ENCODE measurements around the gene LETMD1. TPM values are rescaled to one million over a fixed set of nuclear protein-coding genes. Genes with fewer than 3 reads are reported as not detected.
A peak's percentile ranks its signal among the peaks of the same experiment; 100 is the strongest.

LETMD1 gene
- total and polyA plus RNA-seq, 9 of the 15 experiments (the other 6 are each of a cell fraction or from before 2014, with no cell fraction given) = 58.7 to 163 (median 75.4) TPM

DNA sequence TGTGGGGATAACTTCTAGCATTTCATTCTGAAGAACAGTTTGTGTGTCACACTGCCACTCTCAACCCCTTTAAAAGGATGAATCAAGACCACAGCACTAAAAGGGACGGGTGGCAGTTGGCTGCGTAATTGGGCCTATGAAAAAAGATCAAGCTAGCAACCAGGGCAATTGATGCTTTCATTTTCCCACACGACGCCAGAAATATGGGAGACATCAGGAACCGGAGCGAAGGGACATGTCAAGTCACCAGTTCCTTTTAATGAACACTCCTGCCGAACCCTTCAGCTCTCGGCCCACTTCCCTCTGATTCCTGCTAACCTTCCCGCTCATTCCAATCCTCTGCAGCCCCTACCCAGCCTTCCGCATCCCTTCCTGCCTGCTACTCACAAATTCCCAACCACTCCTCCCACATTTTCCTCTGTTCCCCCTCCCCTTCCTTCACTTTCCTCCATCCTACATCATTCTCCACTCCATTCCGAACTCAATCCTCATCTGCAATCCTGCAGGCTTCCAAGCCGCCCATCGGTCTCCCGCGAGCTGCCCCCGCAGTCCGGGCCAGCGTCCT is 34.5 kb downstream of the LETMD1 start (continued):
- TF ChIP-seq, protein P1, sequence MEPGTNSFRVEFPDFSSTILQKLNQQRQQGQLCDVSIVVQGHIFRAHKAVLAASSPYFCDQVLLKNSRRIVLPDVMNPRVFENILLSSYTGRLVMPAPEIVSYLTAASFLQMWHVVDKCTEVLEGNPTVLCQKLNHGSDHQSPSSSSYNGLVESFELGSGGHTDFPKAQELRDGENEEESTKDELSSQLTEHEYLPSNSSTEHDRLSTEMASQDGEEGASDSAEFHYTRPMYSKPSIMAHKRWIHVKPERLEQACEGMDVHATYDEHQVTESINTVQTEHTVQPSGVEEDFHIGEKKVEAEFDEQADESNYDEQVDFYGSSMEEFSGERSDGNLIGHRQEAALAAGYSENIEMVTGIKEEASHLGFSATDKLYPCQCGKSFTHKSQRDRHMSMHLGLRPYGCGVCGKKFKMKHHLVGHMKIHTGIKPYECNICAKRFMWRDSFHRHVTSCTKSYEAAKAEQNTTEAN (CRISPR knock-in tag; IDR thresholded peaks at IDR 0.05) = no peak
- TF ChIP-seq ZKSCAN1 (IDR thresholded peaks at IDR 0.05; ENCODE audit: low read depth, low read length) (no peak), ZZZ3 (IDR thresholded peaks at IDR 0.05) (no peak), HDGF (IDR thresholded peaks at IDR 0.05) (0 out of 2 replicates have a peak, but pooled peaks have one; percentile 67), SPI1 (IDR thresholded peaks at IDR 0.05; ENCODE audit: borderline replicate concordance, low read depth, low read length) (no peak), YY1 (IDR thresholded peaks at IDR 0.05; ENCODE audit: borderline replicate concordance in 1 of 3, control insufficient read depth in 1 of 3, extremely low read depth in 1 of 3, insufficient read depth in 3 of 3, insufficient read length in 1 of 3, insufficient replicate concordance in 2 of 3, low read depth in 1 of 3, low read length in 2 of 3) (no peak), ZEB2 (IDR thresholded peaks at IDR 0.05) (no peak), KAT7 (CRISPR knock-in tag; IDR thresholded peaks at IDR 0.05; ENCODE audit: borderline replicate concordance) (no peak), CREBBP (IDR thresholded peaks at IDR 0.05; ENCODE audit: low read depth, low read length) (no peak), MECOM (CRISPR knock-in tag; IDR thresholded peaks at IDR 0.05) (no peak), SMARCE1 (IDR thresholded peaks at IDR 0.05) (peak; percentile 71), NCOA1 (IDR thresholded peaks at IDR 0.05; ENCODE audit: low read depth) (no peak)
- TF ChIP-seq, protein P2, sequence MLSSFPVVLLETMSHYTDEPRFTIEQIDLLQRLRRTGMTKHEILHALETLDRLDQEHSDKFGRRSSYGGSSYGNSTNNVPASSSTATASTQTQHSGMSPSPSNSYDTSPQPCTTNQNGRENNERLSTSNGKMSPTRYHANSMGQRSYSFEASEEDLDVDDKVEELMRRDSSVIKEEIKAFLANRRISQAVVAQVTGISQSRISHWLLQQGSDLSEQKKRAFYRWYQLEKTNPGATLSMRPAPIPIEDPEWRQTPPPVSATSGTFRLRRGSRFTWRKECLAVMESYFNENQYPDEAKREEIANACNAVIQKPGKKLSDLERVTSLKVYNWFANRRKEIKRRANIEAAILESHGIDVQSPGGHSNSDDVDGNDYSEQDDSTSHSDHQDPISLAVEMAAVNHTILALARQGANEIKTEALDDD (IDR thresholded peaks at IDR 0.05) = no peak
- TF ChIP-seq, protein P3, sequence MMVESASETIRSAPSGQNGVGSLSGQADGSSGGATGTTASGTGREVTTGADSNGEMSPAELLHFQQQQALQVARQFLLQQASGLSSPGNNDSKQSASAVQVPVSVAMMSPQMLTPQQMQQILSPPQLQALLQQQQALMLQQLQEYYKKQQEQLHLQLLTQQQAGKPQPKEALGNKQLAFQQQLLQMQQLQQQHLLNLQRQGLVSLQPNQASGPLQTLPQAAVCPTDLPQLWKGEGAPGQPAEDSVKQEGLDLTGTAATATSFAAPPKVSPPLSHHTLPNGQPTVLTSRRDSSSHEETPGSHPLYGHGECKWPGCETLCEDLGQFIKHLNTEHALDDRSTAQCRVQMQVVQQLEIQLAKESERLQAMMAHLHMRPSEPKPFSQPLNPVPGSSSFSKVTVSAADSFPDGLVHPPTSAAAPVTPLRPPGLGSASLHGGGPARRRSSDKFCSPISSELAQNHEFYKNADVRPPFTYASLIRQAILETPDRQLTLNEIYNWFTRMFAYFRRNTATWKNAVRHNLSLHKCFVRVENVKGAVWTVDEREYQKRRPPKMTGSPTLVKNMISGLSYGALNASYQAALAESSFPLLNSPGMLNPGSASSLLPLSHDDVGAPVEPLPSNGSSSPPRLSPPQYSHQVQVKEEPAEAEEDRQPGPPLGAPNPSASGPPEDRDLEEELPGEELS (CRISPR knock-in tag; IDR thresholded peaks at IDR 0.05; ENCODE audit: borderline replicate concordance) = no peak
- TF ChIP-seq, protein P4, sequence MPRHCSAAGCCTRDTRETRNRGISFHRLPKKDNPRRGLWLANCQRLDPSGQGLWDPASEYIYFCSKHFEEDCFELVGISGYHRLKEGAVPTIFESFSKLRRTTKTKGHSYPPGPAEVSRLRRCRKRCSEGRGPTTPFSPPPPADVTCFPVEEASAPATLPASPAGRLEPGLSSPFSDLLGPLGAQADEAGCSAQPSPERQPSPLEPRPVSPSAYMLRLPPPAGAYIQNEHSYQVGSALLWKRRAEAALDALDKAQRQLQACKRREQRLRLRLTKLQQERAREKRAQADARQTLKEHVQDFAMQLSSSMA (CRISPR knock-in tag; IDR thresholded peaks at IDR 0.05) = no peak
- TF ChIP-seq, protein P5, sequence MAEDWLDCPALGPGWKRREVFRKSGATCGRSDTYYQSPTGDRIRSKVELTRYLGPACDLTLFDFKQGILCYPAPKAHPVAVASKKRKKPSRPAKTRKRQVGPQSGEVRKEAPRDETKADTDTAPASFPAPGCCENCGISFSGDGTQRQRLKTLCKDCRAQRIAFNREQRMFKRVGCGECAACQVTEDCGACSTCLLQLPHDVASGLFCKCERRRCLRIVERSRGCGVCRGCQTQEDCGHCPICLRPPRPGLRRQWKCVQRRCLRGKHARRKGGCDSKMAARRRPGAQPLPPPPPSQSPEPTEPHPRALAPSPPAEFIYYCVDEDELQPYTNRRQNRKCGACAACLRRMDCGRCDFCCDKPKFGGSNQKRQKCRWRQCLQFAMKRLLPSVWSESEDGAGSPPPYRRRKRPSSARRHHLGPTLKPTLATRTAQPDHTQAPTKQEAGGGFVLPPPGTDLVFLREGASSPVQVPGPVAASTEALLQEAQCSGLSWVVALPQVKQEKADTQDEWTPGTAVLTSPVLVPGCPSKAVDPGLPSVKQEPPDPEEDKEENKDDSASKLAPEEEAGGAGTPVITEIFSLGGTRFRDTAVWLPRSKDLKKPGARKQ (CRISPR knock-in tag; IDR thresholded peaks at IDR 0.05) = no peak
- TF ChIP-seq, protein P6, sequence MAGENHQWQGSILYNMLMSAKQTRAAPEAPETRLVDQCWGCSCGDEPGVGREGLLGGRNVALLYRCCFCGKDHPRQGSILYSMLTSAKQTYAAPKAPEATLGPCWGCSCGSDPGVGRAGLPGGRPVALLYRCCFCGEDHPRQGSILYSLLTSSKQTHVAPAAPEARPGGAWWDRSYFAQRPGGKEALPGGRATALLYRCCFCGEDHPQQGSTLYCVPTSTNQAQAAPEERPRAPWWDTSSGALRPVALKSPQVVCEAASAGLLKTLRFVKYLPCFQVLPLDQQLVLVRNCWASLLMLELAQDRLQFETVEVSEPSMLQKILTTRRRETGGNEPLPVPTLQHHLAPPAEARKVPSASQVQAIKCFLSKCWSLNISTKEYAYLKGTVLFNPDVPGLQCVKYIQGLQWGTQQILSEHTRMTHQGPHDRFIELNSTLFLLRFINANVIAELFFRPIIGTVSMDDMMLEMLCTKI (IDR thresholded peaks at IDR 0.05; ENCODE audit: partially characterized antibody) = no peak
- TF ChIP-seq, protein P7, sequence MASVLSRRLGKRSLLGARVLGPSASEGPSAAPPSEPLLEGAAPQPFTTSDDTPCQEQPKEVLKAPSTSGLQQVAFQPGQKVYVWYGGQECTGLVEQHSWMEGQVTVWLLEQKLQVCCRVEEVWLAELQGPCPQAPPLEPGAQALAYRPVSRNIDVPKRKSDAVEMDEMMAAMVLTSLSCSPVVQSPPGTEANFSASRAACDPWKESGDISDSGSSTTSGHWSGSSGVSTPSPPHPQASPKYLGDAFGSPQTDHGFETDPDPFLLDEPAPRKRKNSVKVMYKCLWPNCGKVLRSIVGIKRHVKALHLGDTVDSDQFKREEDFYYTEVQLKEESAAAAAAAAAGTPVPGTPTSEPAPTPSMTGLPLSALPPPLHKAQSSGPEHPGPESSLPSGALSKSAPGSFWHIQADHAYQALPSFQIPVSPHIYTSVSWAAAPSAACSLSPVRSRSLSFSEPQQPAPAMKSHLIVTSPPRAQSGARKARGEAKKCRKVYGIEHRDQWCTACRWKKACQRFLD (CRISPR knock-in tag; IDR thresholded peaks at IDR 0.05) = no peak

Measured in K562 (cell line).